ENCODE results near the gene DNAI1.

- no peak for TF ChIP-seq SIN3A (IDR thresholded peaks at IDR 0.05; ENCODE audit: borderline replicate concordance, insufficient read depth, low read depth, low read length)
- TF ChIP-seq, protein P1, sequence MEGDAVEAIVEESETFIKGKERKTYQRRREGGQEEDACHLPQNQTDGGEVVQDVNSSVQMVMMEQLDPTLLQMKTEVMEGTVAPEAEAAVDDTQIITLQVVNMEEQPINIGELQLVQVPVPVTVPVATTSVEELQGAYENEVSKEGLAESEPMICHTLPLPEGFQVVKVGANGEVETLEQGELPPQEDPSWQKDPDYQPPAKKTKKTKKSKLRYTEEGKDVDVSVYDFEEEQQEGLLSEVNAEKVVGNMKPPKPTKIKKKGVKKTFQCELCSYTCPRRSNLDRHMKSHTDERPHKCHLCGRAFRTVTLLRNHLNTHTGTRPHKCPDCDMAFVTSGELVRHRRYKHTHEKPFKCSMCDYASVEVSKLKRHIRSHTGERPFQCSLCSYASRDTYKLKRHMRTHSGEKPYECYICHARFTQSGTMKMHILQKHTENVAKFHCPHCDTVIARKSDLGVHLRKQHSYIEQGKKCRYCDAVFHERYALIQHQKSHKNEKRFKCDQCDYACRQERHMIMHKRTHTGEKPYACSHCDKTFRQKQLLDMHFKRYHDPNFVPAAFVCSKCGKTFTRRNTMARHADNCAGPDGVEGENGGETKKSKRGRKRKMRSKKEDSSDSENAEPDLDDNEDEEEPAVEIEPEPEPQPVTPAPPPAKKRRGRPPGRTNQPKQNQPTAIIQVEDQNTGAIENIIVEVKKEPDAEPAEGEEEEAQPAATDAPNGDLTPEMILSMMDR (IDR thresholded peaks at IDR 0.05): peak; percentile 43; the same call in 1 of the 2 replicates
- no peak for TF ChIP-seq POLR2AphosphoS5 (IDR thresholded peaks at IDR 0.05; ENCODE audit: low read depth, low read length)
- TF ChIP-seq, protein P2, sequence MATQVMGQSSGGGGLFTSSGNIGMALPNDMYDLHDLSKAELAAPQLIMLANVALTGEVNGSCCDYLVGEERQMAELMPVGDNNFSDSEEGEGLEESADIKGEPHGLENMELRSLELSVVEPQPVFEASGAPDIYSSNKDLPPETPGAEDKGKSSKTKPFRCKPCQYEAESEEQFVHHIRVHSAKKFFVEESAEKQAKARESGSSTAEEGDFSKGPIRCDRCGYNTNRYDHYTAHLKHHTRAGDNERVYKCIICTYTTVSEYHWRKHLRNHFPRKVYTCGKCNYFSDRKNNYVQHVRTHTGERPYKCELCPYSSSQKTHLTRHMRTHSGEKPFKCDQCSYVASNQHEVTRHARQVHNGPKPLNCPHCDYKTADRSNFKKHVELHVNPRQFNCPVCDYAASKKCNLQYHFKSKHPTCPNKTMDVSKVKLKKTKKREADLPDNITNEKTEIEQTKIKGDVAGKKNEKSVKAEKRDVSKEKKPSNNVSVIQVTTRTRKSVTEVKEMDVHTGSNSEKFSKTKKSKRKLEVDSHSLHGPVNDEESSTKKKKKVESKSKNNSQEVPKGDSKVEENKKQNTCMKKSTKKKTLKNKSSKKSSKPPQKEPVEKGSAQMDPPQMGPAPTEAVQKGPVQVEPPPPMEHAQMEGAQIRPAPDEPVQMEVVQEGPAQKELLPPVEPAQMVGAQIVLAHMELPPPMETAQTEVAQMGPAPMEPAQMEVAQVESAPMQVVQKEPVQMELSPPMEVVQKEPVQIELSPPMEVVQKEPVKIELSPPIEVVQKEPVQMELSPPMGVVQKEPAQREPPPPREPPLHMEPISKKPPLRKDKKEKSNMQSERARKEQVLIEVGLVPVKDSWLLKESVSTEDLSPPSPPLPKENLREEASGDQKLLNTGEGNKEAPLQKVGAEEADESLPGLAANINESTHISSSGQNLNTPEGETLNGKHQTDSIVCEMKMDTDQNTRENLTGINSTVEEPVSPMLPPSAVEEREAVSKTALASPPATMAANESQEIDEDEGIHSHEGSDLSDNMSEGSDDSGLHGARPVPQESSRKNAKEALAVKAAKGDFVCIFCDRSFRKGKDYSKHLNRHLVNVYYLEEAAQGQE (IDR thresholded peaks at IDR 0.05; ENCODE audit: insufficient read depth in 1 of 2, low read depth in 2 of 2, low read length in 1 of 2): no peak
- no peak for TF ChIP-seq TCF7L2 (IDR thresholded peaks at IDR 0.05; ENCODE audit: low read depth, low read length)
These were observed 4.0 kb upstream of the DNAI1 start for GRCh38 chr9:34454571-34455065.
